ENCODE data around the gene SYNJ1. TPM values are rescaled to one million over a fixed set of nuclear protein-coding genes. Genes with fewer than 3 reads are reported as not detected.

SYNJ1 gene
- total RNA-seq, 1 donor from 2014 or later, result 6.6 TPM

Other genes with a start within 250 kb of the SYNJ1 start
- 0.79 TPM for gene TCP10L, start 142.5 kb downstream of the SYNJ1 start, total RNA-seq
- 18.7 TPM for gene CFAP298, start 115.6 kb downstream of the SYNJ1 start, total RNA-seq
- gene PAXBP1, start 43.7 kb upstream of the SYNJ1 start, total RNA-seq, result 51.5 TPM